K562 (cell line): ENCODE measurements around the gene SPRN. TPM values are rescaled to one million over a fixed set of nuclear protein-coding genes. Genes with fewer than 3 reads are reported as not detected.
A peak's percentile ranks its signal among the peaks of the same experiment; 100 is the strongest.

Experiments
- C11orf30 ChIP-seq: fragments of 450-650 bp; IDR thresholded peaks from 2 replicates; pipeline ENCODE4 v1.6.1; 2016; ENCODE audit warnings: low read depth, mild to moderate bottlenecking
- E2F3 ChIP-seq: fragments of 250-450 bp; sonication (Bioruptor Pico); IDR thresholded peaks from 2 replicates; pipeline ENCODE4 v1.4.0; 2020; ENCODE audit warnings: mild to moderate bottlenecking
- ESRRA ChIP-seq: fragments of 450-650 bp; IDR thresholded peaks from 2 replicates; pipeline ENCODE4 v1.6.1; 2014; ENCODE audit warnings: low read depth, mild to moderate bottlenecking, moderate library complexity, borderline replicate concordance
- ETV5 ChIP-seq: sonication (generic); formaldehyde crosslinking; IDR thresholded peaks from 2 replicates; pipeline ENCODE4 v1.4.0; 2020; ENCODE audit warnings: low read depth, mild to moderate bottlenecking, missing genetic modification reagents
- FOXP1 ChIP-seq: sonication (generic); formaldehyde crosslinking; IDR thresholded peaks from 2 replicates; pipeline ENCODE4 v1.8.0; 2022; ENCODE audit warnings: mild to moderate bottlenecking, missing genetic modification reagents
- HNRNPL ChIP-seq: fragments of 200-400 bp; formaldehyde crosslinking; IDR thresholded peaks from 2 replicates; pipeline ENCODE4 v1.6.1; 2017; ENCODE audit warnings: low read depth, mild to moderate bottlenecking, low read length
- KAT8 ChIP-seq: fragments of 450-650 bp; IDR thresholded peaks from 2 replicates; pipeline ENCODE4 v1.6.1; 2016; ENCODE audit warnings: low read depth, mild to moderate bottlenecking
- L3MBTL2 ChIP-seq: fragments of 450-650 bp; IDR thresholded peaks from 2 replicates; pipeline ENCODE4 v1.6.1; 2016; ENCODE audit warnings: mild to moderate bottlenecking, moderate library complexity
- PHF20 ChIP-seq: fragments of 450-650 bp; IDR thresholded peaks from 2 replicates; pipeline ENCODE4 v1.6.1; 2018; ENCODE audit not compliant: partially characterized antibody
- POLR2H ChIP-seq: IDR thresholded peaks from 2 replicates; pipeline ENCODE4 v1.6.1; 2016; ENCODE audit warnings: missing genetic modification characterization, low read depth, mild to moderate bottlenecking, control low read depth, missing compliant biosample characterization, moderate library complexity
- SIN3B ChIP-seq: fragments of 450-650 bp; IDR thresholded peaks from 2 replicates; pipeline ENCODE4 v1.6.1; 2017; ENCODE audit warnings: low read depth, mild to moderate bottlenecking, moderate library complexity
- SRF ChIP-seq, 2 experiments: fragments of 250-450, 450-650 bp in 1 of 2; sonication (Bioruptor Pico) in 1 of 2; sonication (generic) in 1 of 2; formaldehyde crosslinking; IDR thresholded peaks; 2 replicates each; pipeline versions ENCODE4 v1.5.0 to v1.5.1; 2020 to 2022; ENCODE audit warnings: mild to moderate bottlenecking in 1 of 2, missing genetic modification reagents in 1 of 2
- TBL1XR1 ChIP-seq, 2 experiments: IDR thresholded peaks; 2 replicates each; pipeline ENCODE4 v1.6.1; 2012; ENCODE audit warnings: improper control_type of control experiment in 2 of 2, low read length in 2 of 2, mild to moderate bottlenecking in 1 of 2
- TSC22D4 ChIP-seq: fragments of 450-650 bp; IDR thresholded peaks from 2 replicates; pipeline ENCODE4 v1.6.1; 2016; ENCODE audit warnings: missing genetic modification characterization, missing biosample characterization, control low read depth
- ZKSCAN8 ChIP-seq: fragments of 200-800 bp; sonication (Bioruptor generic); IDR thresholded peaks from 2 replicates; pipeline ENCODE4 v1.6.1; 2016; ENCODE audit warnings: missing genetic modification characterization, missing compliant biosample characterization
- ZNF280B ChIP-seq: fragments of 250-450 bp; sonication (Bioruptor Pico); IDR thresholded peaks from 2 replicates; pipeline ENCODE4 v1.5.1; 2021; ENCODE audit warnings: mild to moderate bottlenecking
- ZNF431 ChIP-seq: sonication (generic); formaldehyde crosslinking; IDR thresholded peaks from 2 replicates; pipeline ENCODE4 v1.8.0; 2022; ENCODE audit warnings: mild to moderate bottlenecking, missing genetic modification reagents
- ZNF695 ChIP-seq: fragments of 450-650 bp; formaldehyde crosslinking; IDR thresholded peaks from 2 replicates; pipeline ENCODE4 v1.4.0; 2020; ENCODE audit warnings: mild to moderate bottlenecking, moderate library complexity
- ZNF830 ChIP-seq: fragments of 250-450 bp; sonication (Bioruptor Pico); IDR thresholded peaks from 2 replicates; pipeline ENCODE4 v1.5.0; 2021; ENCODE audit warnings: mild to moderate bottlenecking
- polyA plus RNA-seq, 8 experiments: library from polyadenylated mRNA; depleted of rRNA in 4 of 8; stranded (reverse) in 5 of 8; unstranded in 3 of 8; fragments of >200 nt; fragmentation: Nextera tagmentation in 2 of 8; fragmentation: Illumina TruSeq in 1 of 8; extraction: Ambion mirVana in 2 of 8; extraction: Trizol in 1 of 8; gene quantifications; 2 replicates each; pipeline versions ENCODE4 v1.2.1 to v1.2.3, GENCODE V29; 2011 to 2014; ENCODE audit warnings: inconsistent platforms in 1 of 8, missing spikeins in 1 of 8
- total RNA-seq, 7 experiments: library from RNA; depleted of rRNA in 6 of 7; stranded (reverse); fragments of >200 nt in 6 of 7; fragmentation: Illumina TruSeq in 2 of 7; extraction: Trizol in 2 of 7; gene quantifications; 2 replicates each; pipeline versions ENCODE4 v1.2.1 to v1.2.3, GENCODE V29; 2011 to 2021; ENCODE audit warnings: low replicate concordance in 1 of 7
- TF ChIP-seq, protein P1 (sequence below), 3 experiments: fragments of 200-800 bp in 1 of 3; fragments of 250-450 bp in 1 of 3; fragments of 450-650 bp in 1 of 3; sonication (Bioruptor Pico) in 1 of 3; sonication (Bioruptor generic) in 1 of 3; formaldehyde crosslinking in 1 of 3; IDR thresholded peaks; 2 replicates each; pipeline versions ENCODE4 v1.6.1 to v1.8.0; 2016 to 2022; ENCODE audit warnings: mild to moderate bottlenecking in 2 of 3, missing genetic modification characterization in 2 of 3, missing compliant biosample characterization in 1 of 3, moderate library complexity in 1 of 3
- TF ChIP-seq, protein P2 (sequence below): fragments of 250-450 bp; sonication (Bioruptor Pico); IDR thresholded peaks from 2 replicates; pipeline ENCODE4 v1.5.0; 2020; ENCODE audit warnings: mild to moderate bottlenecking, borderline replicate concordance

SPRN gene
- total and polyA plus RNA-seq, 9 of the 15 experiments (the other 6 are each of a cell fraction or from before 2014, with no cell fraction given), result 0.04 TPM; not detected in 8

- no peak for TF ChIP-seq ZNF280B (CRISPR knock-in tag)
- TF ChIP-seq E2F3, result peak; percentile 94
- TF ChIP-seq ETV5 (CRISPR knock-in tag), result peak; percentile 87
- TF ChIP-seq TBL1XR1 (IDR thresholded peaks at IDR 0.05; ENCODE audit: low read length in 2 of 2), result 0 out of 4 replicates have a peak, but pooled peaks of 1 of the 2 experiments have one; percentile 35
- TF ChIP-seq TSC22D4 (tag), result no peak
- TF ChIP-seq, protein P1, sequence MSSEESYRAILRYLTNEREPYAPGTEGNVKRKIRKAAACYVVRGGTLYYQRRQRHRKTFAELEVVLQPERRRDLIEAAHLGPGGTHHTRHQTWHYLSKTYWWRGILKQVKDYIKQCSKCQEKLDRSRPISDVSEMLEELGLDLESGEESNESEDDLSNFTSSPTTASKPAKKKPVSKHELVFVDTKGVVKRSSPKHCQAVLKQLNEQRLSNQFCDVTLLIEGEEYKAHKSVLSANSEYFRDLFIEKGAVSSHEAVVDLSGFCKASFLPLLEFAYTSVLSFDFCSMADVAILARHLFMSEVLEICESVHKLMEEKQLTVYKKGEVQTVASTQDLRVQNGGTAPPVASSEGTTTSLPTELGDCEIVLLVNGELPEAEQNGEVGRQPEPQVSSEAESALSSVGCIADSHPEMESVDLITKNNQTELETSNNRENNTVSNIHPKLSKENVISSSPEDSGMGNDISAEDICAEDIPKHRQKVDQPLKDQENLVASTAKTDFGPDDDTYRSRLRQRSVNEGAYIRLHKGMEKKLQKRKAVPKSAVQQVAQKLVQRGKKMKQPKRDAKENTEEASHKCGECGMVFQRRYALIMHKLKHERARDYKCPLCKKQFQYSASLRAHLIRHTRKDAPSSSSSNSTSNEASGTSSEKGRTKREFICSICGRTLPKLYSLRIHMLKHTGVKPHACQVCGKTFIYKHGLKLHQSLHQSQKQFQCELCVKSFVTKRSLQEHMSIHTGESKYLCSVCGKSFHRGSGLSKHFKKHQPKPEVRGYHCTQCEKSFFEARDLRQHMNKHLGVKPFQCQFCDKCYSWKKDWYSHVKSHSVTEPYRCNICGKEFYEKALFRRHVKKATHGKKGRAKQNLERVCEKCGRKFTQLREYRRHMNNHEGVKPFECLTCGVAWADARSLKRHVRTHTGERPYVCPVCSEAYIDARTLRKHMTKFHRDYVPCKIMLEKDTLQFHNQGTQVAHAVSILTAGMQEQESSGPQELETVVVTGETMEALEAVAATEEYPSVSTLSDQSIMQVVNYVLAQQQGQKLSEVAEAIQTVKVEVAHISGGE (CRISPR knock-in tag; IDR thresholded peaks at IDR 0.05), result peak; percentile 85 to 98 (median 88); a peak in 5 of 6 replicates
- peak; percentile 56 for TF ChIP-seq POLR2H
- TF ChIP-seq, protein P2, sequence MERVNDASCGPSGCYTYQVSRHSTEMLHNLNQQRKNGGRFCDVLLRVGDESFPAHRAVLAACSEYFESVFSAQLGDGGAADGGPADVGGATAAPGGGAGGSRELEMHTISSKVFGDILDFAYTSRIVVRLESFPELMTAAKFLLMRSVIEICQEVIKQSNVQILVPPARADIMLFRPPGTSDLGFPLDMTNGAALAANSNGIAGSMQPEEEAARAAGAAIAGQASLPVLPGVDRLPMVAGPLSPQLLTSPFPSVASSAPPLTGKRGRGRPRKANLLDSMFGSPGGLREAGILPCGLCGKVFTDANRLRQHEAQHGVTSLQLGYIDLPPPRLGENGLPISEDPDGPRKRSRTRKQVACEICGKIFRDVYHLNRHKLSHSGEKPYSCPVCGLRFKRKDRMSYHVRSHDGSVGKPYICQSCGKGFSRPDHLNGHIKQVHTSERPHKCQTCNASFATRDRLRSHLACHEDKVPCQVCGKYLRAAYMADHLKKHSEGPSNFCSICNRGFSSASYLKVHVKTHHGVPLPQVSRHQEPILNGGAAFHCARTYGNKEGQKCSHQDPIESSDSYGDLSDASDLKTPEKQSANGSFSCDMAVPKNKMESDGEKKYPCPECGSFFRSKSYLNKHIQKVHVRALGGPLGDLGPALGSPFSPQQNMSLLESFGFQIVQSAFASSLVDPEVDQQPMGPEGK, result no peak
- peak; percentile 85 for TF ChIP-seq L3MBTL2
- peak; percentile 84 for TF ChIP-seq PHF20
- peak; percentile 68 for TF ChIP-seq C11orf30
- TF ChIP-seq ZKSCAN8 (CRISPR knock-in tag), result no peak
- no peak for TF ChIP-seq ZNF695 (CRISPR knock-in tag)
- no peak for TF ChIP-seq KAT8
- 0 out of 2 replicates have a peak, but pooled peaks have one; percentile 29 for TF ChIP-seq ZNF431 (CRISPR knock-in tag)
- TF ChIP-seq ZNF830, result no peak
- peak; percentile 95 for TF ChIP-seq HNRNPL
- TF ChIP-seq ESRRA, result peak; percentile 97
- TF ChIP-seq FOXP1 (CRISPR knock-in tag), result peak; percentile 79; the same call in 1 of the 2 replicates
- TF ChIP-seq SIN3B, result peak; percentile 75; the same call in 1 of the 2 replicates
- 0 out of 4 replicates have a peak, but pooled peaks of 1 of the 2 experiments have one; percentile 3 for TF ChIP-seq SRF (CRISPR knock-in tag; IDR thresholded peaks at IDR 0.05)
Measured at GRCh38 chr10:133394064-133394663, 30.3 kb downstream of the SPRN start, which contains the start of gene MTG1 (continued).
